Spleen (tissue), 11 donors: Measurements from ENCODE around the gene RPP14. TPM values are rescaled to one million over a fixed set of nuclear protein-coding genes. Genes with fewer than 3 reads are reported as not detected.

Experiments used
- DNase-seq: peaks from one replicate; pipeline ENCODE4 v3.0.0-alpha.2; 2020
- H3K27ac ChIP-seq, 8 donors: fragments of 200-600 bp; sonication (generic) in 7 of 8; 1 replicate in 4 of 8; 2 replicates in 4 of 8; pipeline versions ENCODE4 v1.5.0 to v1.8.0; 2016 to 2021; ENCODE audit warnings: inconsistent platforms in 4 of 8, mild to moderate bottlenecking in 4 of 8, moderate library complexity in 1 of 8
- H3K27me3 ChIP-seq, 7 donors: fragments of 200-600 bp; sonication (generic) in 6 of 7; replicated peaks in 1 of 7; 1 replicate in 4 of 7; 2 replicates in 3 of 7; pipeline versions ENCODE4 v1.5.0 to v1.8.0; 2016 to 2021; ENCODE audit warnings: inconsistent platforms in 3 of 7, mild to moderate bottlenecking in 1 of 7
- H3K36me3 ChIP-seq, 6 donors: fragments of 200-600 bp; sonication (generic) in 5 of 6; 1 replicate in 4 of 6; 2 replicates in 2 of 6; pipeline versions ENCODE4 v1.5.0 to v1.8.0; 2016 to 2021; ENCODE audit warnings: inconsistent platforms in 2 of 6
- H3K4me1 ChIP-seq, 6 donors: fragments of 200-600 bp; sonication (generic) in 5 of 6; 1 replicate in 3 of 6; 2 replicates in 3 of 6; pipeline versions ENCODE4 v1.5.0 to v1.8.0; 2016 to 2021; ENCODE audit warnings: inconsistent platforms in 3 of 6
- H3K4me3 ChIP-seq, 8 donors: fragments of 200-600 bp; sonication (generic) in 7 of 8; 1 replicate in 4 of 8; 2 replicates in 4 of 8; pipeline versions ENCODE4 v1.5.0 to v1.8.0; 2016 to 2021; ENCODE audit warnings: inconsistent platforms in 4 of 8, mild to moderate bottlenecking in 4 of 8, moderate library complexity in 2 of 8
- H3K9me3 ChIP-seq, 8 donors: fragments of 200-600 bp; sonication (generic) in 7 of 8; 1 replicate in 4 of 8; 2 replicates in 4 of 8; pipeline versions ENCODE4 v1.5.0 to v1.8.0; 2016 to 2021; ENCODE audit warnings: inconsistent platforms in 4 of 8
- CTCF ChIP-seq, 11 experiments: fragments of 200-600 bp in 7 of 11; fragments of 450-650 bp in 4 of 11; sonication (generic) in 4 of 11; IDR thresholded peaks in 8 of 11; conservative IDR thresholded peaks in 3 of 11; 1 replicate in 7 of 11; 2 replicates in 4 of 11; pipeline versions ENCODE4 v1.4.0 to v1.8.0; 2016 to 2021; ENCODE audit warnings: antibody characterized with exemption in 11 of 11, inconsistent platforms in 4 of 11, mild to moderate bottlenecking in 1 of 11
- WGBS, 5 donors: extraction: QIAGEN DNeasy Blood & Tissue Kit in 3 of 5; methylation state at CpG; one replicate each; pipeline versions ENCODE4 v1.1.5 to v1.1.7; 2013 to 2018; 5-methylcytosine and 5-hydroxymethylcytosine counted together
- intact Hi-C: fragments of 100-400 bp; cut with DNase I; formaldehyde crosslinking; loops from one replicate; pipeline ENCODE4 v1.15.0; 2023; ENCODE audit warnings: low total_unique reads
- polyA plus RNA-seq, 3 donors: library from polyadenylated mRNA; stranded (reverse); fragments of 200-250 nt; gene quantifications; one replicate each; pipeline ENCODE4 v1.2.1, GENCODE V29; 2013
- small RNA-seq, 4 donors: library from RNA; depleted of rRNA; stranded (forward); fragments of <200 nt; gene quantifications; one replicate each; pipeline ENCODE3, GENCODE V24; 2016
- total RNA-seq, 7 donors: library from RNA; depleted of rRNA in 3 of 7; stranded (reverse); fragments of >200 nt in 3 of 7; fragmentation: NEBNext Ultra II Directional in 4 of 7; extraction: Animal tissue kit (Norgen Biotek cat#: 25700) in 4 of 7; gene quantifications; one replicate each; pipeline versions ENCODE4 v1.1.0 to v1.2.1, GENCODE V29; 2016 to 2021
- donor health status: healthy with polysubstance abuse.
- donor health status: DM: no; HTN: no; CAD: no; lungs with moderate emphysema.
- donor health status: DM: no; HTN: no; CAD: no.
- donor health status: Bipolar disorder and iron deficiency.
- donor health status: healthy.
- donor health status: DM: no; HTN: no; CAD: no.
- donor health status: DM: yes; HTN: yes; CAD: no.

Gene RPP14
- total and polyA plus RNA-seq, 10 donors, result 6.2 to 21.3 (median 14.3) TPM

- H3K9me3 ChIP-seq, result no peaks in the 10 kb centered on the region
Measured at GRCh38 chr3:58369038-58369437, 63.0 kb downstream of the RPP14 start.

More at GRCh38 chr3:58369038-58369437, 63.0 kb downstream of the RPP14 start:
- peaks cover 0 to 49% (median 3%) of the 10 kb centered on the region in 6 donors for H3K36me3 ChIP-seq
- H3K4me1 ChIP-seq, result peaks cover 0 to 55% (median 15%) of the 10 kb centered on the region in 6 donors
- no peaks in the 10 kb centered on the region for H3K27me3 ChIP-seq
- DNase-seq, result no peak
- intact Hi-C loops, result no loop called here
- H3K27ac ChIP-seq, result no peak overlapping the region
- TF ChIP-seq CTCF (IDR thresholded peaks at IDR 0.05 in 8 of 11, conservative IDR thresholded peaks at IDR 0.05 in 3 of 11), result no peak
- 91 to 98% (median 94%) methylated on average over 1 of the region's 1 CpG for WGBS, 5 donors
- H3K4me3 ChIP-seq, result no peak overlapping the region

Small RNA genes within 50 kb of the gene (small RNA-seq; reads per million reads assigned to genes)
- gene AC098479.1, result 0 reads per million in 4 donors

Other genes with a start within 250 kb of the RPP14 start
- gene DNASE1L3, start 95.3 kb upstream of the RPP14 start, total RNA-seq, result 100 to 1,000 TPM in 6 of 7 donors, 10 to 100 TPM in 1; 64.7 to 245 (median 172) TPM
- gene DNASE1L3, start 95.3 kb upstream of the RPP14 start, polyA plus RNA-seq, result 100 to 1,000 TPM in 1 of 3 donors, 10 to 100 TPM in 2; 52.1 to 102 (median 52.9) TPM
- gene ABHD6, start 68.5 kb upstream of the RPP14 start, total RNA-seq, result 10 to 100 TPM; 42.9 to 79.9 (median 59.8) TPM
- gene ABHD6, start 68.5 kb upstream of the RPP14 start, polyA plus RNA-seq, result 10 to 100 TPM; 17.2 to 39.3 (median 34.9) TPM
- 10 to 100 TPM in 3 of 7 donors, 1 to 10 TPM in 4; 6.4 to 20.0 (median 8.7) TPM for gene HTD2, start 275 bp downstream of the RPP14 start, total RNA-seq
- gene HTD2, start 275 bp downstream of the RPP14 start, polyA plus RNA-seq, result 1 to 10 TPM; 2.3 to 5.6 (median 3.6) TPM
- 10 to 100 TPM; 39.4 to 80.9 (median 56.5) TPM for gene PXK, start 26.6 kb downstream of the RPP14 start, total RNA-seq
- gene PXK, start 26.6 kb downstream of the RPP14 start, polyA plus RNA-seq, result 10 to 100 TPM; 19.3 to 25.3 (median 19.9) TPM
- 10 to 100 TPM; 46.6 to 75.5 (median 58.0) TPM for gene PDHB, start 127.6 kb downstream of the RPP14 start, total RNA-seq
- gene PDHB, start 127.6 kb downstream of the RPP14 start, polyA plus RNA-seq, result 10 to 100 TPM; 53.9 to 82.1 (median 71.1) TPM
- gene KCTD6, start 185.9 kb downstream of the RPP14 start, total RNA-seq, result 10 to 100 TPM in 5 of 7 donors, 1 to 10 TPM in 2; 8.1 to 23.5 (median 15.0) TPM
- gene KCTD6, start 185.9 kb downstream of the RPP14 start, polyA plus RNA-seq, result 10 to 100 TPM in 1 of 3 donors, 1 to 10 TPM in 2; 7.3 to 11.3 (median 8.6) TPM
- gene ACOX2, start 230.9 kb downstream of the RPP14 start, total RNA-seq, result 10 to 100 TPM in 1 of 7 donors, 1 to 10 TPM in 6; 1.3 to 11.5 (median 3.3) TPM
- gene ACOX2, start 230.9 kb downstream of the RPP14 start, polyA plus RNA-seq, result 1 to 10 TPM; 4.5 to 6.2 (median 5.5) TPM